Embryonic facial prominence (tissue), 1 donor: Measurements from ENCODE around the gene CNN1.
A peak's percentile ranks its signal among the peaks of the same experiment; 100 is the strongest.

Experiments used
- DNase-seq: peaks from one replicate; pipeline ENCODE4 v3.0.0-alpha.2; 2016; ENCODE audit errors: extremely low spot score

Gene CNN1

DNA sequence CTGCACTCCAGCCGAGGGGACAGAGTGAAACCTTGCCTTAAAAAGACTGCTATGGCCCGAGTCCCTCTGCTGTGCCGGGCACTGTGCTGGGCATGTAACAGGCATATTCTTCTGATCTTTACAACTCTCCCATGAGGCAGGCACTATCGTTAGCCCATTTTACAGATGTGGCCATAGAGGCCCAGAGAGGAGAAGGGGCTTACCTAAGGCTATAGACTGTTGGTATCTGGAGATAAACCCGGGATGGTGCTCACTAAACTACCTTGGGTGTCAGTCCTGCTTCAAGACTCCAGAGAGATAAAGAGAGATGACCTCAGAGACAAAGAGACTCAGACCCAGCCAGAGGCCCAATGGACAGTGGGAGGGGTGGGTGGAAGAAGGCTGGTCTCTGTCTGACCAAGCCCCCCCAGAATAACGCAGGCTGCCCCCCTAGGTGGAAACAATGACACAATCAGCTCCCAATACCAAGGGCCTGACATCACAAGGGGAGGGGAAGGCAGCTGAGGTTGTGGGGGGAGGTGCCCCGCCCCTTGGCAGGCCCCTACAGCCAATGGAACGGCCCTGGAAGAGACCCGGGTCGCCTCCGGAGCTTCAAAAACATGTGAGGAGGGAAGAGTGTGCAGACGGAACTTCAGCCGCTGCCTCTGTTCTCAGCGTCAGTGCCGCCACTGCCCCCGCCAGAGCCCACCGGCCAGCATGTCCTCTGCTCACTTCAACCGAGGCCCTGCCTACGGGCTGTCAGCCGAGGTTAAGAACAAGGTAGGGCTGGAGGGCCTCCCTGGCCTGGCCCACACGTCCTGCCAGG lies at the start of gene CNN1:
Gene CNN1 (plus strand): TSS at position 620 of the 805 bp plus-strand sequence. CDS start 77 bp downstream, at position 697.
- DNase-seq: no peak

DNA sequence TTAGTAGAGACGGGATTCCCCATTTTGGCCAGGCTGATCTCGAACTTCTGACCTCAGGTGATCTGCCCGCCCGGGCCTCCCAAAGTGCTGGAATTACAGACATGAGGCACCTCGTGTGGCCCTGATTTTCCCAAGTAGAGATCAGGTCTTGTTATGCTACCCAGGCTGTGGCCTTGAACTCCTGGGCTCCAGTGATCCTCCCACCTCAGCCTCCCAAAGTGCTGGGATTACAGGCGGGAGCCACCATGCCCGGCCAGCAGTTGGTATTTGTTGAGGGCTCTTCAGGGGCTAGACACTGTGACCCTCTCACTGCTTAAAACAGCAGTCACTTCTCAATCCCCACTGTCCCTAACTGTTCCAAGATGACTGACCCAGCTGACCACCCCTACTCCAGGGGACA lies 49.3 kb upstream of the CNN1 start:
- no peak for DNase-seq

GRCh38 chr19:11494634-11495285 lies 43.9 kb upstream of the CNN1 start:
- DNase-seq: no peak

DNA sequence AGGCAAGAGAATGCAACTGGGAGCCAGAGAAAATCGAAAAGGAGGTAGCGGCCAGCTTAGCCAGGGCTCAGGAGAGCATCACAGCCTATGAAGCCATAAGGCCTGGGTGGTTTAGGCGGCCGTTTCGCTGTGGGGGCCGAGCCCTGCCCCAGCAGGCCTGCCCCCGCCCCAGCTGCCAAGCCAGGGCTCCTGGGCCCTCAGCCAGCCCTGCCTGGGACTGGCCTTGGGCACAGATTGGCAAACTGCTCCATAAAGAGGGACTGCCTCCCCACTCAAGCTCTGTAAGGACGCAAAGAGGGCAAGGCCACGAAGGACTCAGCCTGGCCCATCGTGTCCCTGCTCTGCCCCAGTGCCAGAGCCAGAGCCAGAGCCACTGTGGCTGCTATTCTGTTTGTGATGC lies 43.2 kb upstream of the CNN1 start:
- DNase-seq: no peak

GRCh38 chr19:11495885-11496284 lies 42.8 kb upstream of the CNN1 start:
- DNase-seq: no peak

GRCh38 chr19:11496391-11497163 lies 42.1 kb upstream of the CNN1 start:
- no peak for DNase-seq

DNA sequence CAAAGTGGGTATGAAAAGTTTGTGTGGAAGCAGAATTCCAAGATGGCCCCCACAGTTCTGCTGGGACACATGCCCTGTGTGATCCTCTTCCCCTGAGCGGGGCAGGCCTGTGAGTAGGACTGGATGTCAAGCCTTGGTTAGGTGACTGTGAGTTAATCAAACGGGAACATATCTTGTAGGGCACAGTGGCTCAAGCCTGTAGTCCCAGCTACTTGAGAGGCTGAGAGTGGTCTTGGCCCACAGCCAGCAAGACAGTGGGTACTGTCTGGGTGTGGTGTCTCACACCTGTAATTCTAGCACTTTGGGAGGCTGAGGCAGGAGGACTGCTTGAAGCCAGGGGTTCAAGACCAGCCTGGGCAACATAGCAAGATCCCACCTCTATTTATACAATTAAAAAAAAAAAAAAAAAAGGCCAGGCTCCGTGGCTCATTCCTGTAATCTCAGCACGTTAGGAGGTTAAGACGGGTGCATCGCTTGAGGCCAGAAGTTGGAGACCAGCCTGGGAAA lies 39.4 kb upstream of the CNN1 start:
- no peak for DNase-seq

GRCh38 chr19:11499890-11500420 lies 38.7 kb upstream of the CNN1 start:
- DNase-seq: no peak

GRCh38 chr19:11504502-11505031 lies 34.1 kb upstream of the CNN1 start:
- no peak for DNase-seq

DNA sequence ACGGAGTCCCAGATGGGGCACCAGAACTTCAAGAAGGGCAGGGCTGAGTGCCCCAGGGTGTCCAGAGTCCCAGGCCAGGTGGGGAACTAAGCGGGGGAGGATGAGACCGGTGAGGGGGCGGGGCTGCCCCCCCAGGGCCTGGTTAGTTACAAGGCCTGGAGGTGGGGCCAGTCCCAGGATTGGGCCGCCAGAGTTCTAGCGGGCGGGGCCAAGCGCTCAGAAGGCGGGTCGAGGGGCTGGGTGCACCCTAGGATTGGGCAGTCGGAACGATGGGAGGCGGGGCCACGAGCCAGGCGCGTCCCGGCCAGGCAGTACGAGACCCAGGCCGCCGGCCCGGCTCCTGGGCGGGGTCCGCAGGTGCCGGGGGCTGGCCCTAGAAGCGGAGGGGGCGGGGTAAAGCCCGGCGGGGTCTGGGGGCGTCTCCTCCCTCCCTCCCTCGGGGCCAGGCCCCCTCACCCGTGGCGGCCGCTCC lies 33.6 kb upstream of the CNN1 start:
- peak; percentile 90 for DNase-seq

GRCh38 chr19:11505504-11506100 lies 33.0 kb upstream of the CNN1 start, which contains the start of gene ZNF653:
Gene ZNF653, minus strand, starts transcription at chr19:11505839. Its CDS starts 53 bp downstream, at chr19:11505786.
- peak; percentile 93 for DNase-seq

GRCh38 chr19:11506101-11506555 lies 32.5 kb upstream of the CNN1 start:
- DNase-seq: no peak

- DNase-seq: no peak
These were observed 31.7 kb upstream of the CNN1 start for GRCh38 chr19:11506967-11507366.

GRCh38 chr19:11507370-11508078 lies 31.1 kb upstream of the CNN1 start:
- no peak for DNase-seq

DNA sequence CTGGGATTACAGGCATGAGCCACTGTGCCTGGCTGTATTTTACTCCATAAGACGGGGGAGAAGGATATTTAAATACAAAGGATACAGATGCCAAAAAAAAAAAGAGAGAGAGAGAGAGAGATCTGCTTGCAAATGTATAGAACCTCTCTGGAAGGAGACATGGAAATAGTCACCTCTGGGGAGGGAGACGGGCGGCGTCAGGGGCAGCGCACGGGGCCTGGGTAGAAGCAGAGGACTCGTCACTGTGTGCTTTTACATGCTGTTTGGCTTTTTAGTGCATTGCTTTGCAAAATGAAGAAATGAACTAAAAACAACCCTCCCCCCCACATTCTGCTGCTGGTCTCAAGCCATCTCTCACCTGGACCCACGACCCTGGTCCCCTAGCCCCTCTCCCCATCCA lies 28.2 kb upstream of the CNN1 start:
- no peak for DNase-seq

DNA sequence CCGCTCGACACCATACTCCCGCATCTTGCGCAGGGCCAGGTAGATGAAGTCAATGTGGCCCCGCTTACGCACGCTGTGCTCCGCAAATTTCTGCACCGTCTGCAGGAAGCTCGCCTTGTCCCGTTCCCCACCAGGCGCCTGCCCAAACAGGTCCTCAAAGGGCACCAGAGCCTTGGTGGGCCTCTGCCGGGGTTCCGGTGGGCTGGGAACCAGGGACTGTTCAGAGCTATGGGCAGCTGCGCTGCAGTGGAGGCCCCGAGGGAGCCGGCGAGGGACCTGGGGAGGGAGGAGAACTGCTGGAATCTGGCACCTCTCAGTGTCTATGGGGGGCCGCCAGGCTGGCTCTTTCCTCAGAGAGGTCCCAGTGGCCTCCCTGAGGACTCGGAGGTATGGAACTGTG lies 24.7 kb upstream of the CNN1 start:
- no peak for DNase-seq

DNA sequence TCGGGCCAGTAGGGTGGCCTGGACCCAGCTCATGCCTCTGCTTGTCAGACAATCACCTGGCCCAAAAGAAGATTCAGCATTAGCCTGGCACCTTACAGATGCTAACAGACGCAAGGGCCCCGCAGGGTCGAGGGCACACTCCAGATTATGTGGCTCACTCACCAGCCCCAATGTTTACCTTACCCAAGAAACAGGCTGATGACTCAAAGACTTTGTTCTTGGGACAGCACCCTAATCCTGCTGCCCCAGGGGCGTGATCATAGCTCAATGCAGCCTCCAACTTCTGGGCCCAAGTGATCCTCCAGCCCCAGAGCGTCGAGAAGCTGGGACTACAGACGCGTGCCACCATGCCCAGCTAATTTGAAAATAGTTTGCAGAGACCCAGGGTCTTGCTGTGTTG lies 19.5 kb upstream of the CNN1 start:
- no peak for DNase-seq

GRCh38 chr19:11528551-11529341 lies 9.9 kb upstream of the CNN1 start, which contains the start of gene ECSIT:
Gene ECSIT, minus strand, starts transcription at chr19:11529134. Its CDS starts 9,964 bp downstream, at chr19:11519170.
- DNase-seq: peak; percentile 91

- DNase-seq: no peak
These were observed 8.2 kb upstream of the CNN1 start for GRCh38 chr19:11530432-11530831.
